SIG-M5 treated with dmso at 0.1 percent for 504 hours (cell line): ENCODE results near the gene FGF14.
A peak's percentile ranks its signal among the peaks of the same experiment; 100 is the strongest.

Experiments
- DNase-seq: peaks from one replicate; lab custom pipeline; 2025; ENCODE audit not compliant: unreplicated experiment; lab: John Stamatoyannopoulos, UW

FGF14 gene

GRCh38 chr13:101749584-101749983, 652.3 kb downstream of the FGF14 start:
- DNase-seq = no peak

GRCh38 chr13:101747039-101747438, 654.8 kb downstream of the FGF14 start:
- no peak for DNase-seq

- DNase-seq = no peak
Observed at GRCh38 chr13:101746513-101746912, 655.3 kb downstream of the FGF14 start.

GRCh38 chr13:101739382-101740178, 662.3 kb downstream of the FGF14 start:
- DNase-seq = no peak

GRCh38 chr13:101738336-101738735, 663.5 kb downstream of the FGF14 start:
- no peak for DNase-seq

GRCh38 chr13:101736566-101736965, 665.3 kb downstream of the FGF14 start:
- DNase-seq = no peak

GRCh38 chr13:101730420-101731000, 671.3 kb downstream of the FGF14 start:
- no peak for DNase-seq

GRCh38 chr13:101728615-101729014, 673.2 kb downstream of the FGF14 start:
- DNase-seq = no peak

GRCh38 chr13:101728021-101728420, 673.8 kb downstream of the FGF14 start:
- DNase-seq = no peak

- DNase-seq = no peak
Observed at GRCh38 chr13:101727118-101727517, 674.7 kb downstream of the FGF14 start.

GRCh38 chr13:101726681-101727080, 675.2 kb downstream of the FGF14 start:
- DNase-seq = no peak

- no peak for DNase-seq
Observed at GRCh38 chr13:101718496-101718895, 683.4 kb downstream of the FGF14 start.

GRCh38 chr13:101717353-101717752, 684.5 kb downstream of the FGF14 start:
- DNase-seq = no peak

- DNase-seq = no peak
Observed at GRCh38 chr13:101714195-101714594, 687.7 kb downstream of the FGF14 start.

GRCh38 chr13:101712026-101712348, 689.9 kb downstream of the FGF14 start:
- no peak for DNase-seq

- DNase-seq = no peak
Observed at GRCh38 chr13:101711307-101712025, 690.4 kb downstream of the FGF14 start.

GRCh38 chr13:101709952-101710351, 691.9 kb downstream of the FGF14 start:
- DNase-seq = no peak

GRCh38 chr13:101708115-101708514, 693.7 kb downstream of the FGF14 start:
- no peak for DNase-seq

GRCh38 chr13:101707659-101708058, 694.2 kb downstream of the FGF14 start:
- DNase-seq = no peak

GRCh38 chr13:101706651-101707050, 695.2 kb downstream of the FGF14 start:
- DNase-seq = peak; percentile 53

GRCh38 chr13:101703838-101704237, 698.0 kb downstream of the FGF14 start:
- DNase-seq = no peak

- DNase-seq = no peak
Observed at GRCh38 chr13:101703081-101703480, 698.8 kb downstream of the FGF14 start.
